Right atrium auricular region (tissue), 2 donors: ENCODE data around the gene ALDH3A1. TPM values are rescaled to one million over a fixed set of nuclear protein-coding genes. Genes with fewer than 3 reads are reported as not detected.

Experiments
- DNase-seq: peaks from one replicate; pipeline ENCODE4 v3.0.0-alpha.2; 2019; ENCODE audit warnings: low spot score
- H3K27ac ChIP-seq, 2 donors: fragments of 200-600 bp; sonication (generic); 1 replicate in 1 of 2; 2 replicates in 1 of 2; pipeline ENCODE4 v1.5.1; 2016 to 2019
- H3K27me3 ChIP-seq, 2 donors: fragments of 200-600 bp; sonication (generic); one replicate each; pipeline versions ENCODE4 v1.5.1 to v1.6.0; 2017 to 2019
- H3K36me3 ChIP-seq: fragments of 200-600 bp; sonication (generic); one replicate; pipeline ENCODE4 v1.5.1; 2016
- H3K4me1 ChIP-seq, 2 donors: fragments of 200-600 bp; sonication (generic); one replicate each; pipeline versions ENCODE4 v1.5.1 to v1.6.0; 2017 to 2019
- H3K4me3 ChIP-seq, 2 donors: fragments of 200-600 bp; sonication (generic); 1 replicate in 1 of 2; 2 replicates in 1 of 2; pipeline ENCODE4 v1.5.1; 2017 to 2019; ENCODE audit warnings: mild to moderate bottlenecking in 1 of 2, moderate library complexity in 1 of 2
- H3K9me3 ChIP-seq, 2 donors: fragments of 200-600 bp; sonication (generic); one replicate each; pipeline ENCODE4 v1.5.1; 2019
- total RNA-seq, 2 donors: library from RNA; depleted of rRNA; stranded (reverse); fragments of >200 nt; gene quantifications; one replicate each; pipeline ENCODE4 v1.1.0, GENCODE V29; 2016
- TF ChIP-seq, protein P1 (sequence below), 2 donors: fragments of 200-600 bp; sonication (generic); IDR thresholded peaks; one replicate each; pipeline ENCODE4 v1.5.1; 2019; ENCODE audit warnings: antibody characterized with exemption in 2 of 2

Gene ALDH3A1
- total RNA-seq, 2 donors from 2014 or later, result 0.22 to 1.8 TPM

DNA sequence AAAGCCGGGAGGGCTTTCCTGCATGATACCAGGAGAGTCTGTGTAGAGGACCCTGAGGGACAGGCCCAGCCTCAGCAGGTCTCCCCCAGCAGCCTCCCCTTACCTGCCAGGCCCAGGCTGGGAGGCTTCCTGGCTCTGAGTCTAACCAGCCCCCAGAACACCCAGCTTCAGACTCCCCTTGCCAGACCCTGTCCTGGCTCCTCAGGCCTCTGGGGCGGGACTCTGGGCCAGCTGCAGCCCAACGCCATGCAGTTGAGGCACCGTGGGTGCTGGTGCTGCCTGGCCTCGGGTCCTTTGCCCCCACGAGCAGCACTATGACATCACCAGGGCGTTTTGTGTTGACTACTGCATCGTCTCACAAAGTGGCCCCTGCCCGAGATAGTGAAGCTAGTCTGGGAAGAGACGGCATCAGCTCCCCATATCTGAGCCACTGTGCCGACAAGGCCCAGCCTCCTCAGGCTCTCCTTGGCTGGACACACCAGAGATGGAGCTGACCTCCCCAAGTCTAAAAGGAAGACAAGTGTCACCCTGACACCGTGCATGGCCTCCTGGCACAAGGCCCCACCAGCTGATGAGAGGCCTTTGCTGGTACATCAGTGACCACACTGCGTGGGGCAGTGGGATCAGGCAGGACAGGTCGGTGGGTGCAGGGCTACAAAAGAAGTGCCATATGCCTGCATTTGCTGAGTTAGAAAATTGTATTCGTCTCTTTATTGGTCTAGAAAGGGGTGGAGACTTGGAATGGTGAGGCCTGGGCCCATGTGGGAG lies 10.6 kb downstream of the ALDH3A1 start:
- no peaks in the 10 kb centered on the region for H3K27me3 ChIP-seq
- no peaks in the 10 kb centered on the region for H3K4me1 ChIP-seq
- H3K4me3 ChIP-seq, result no peak overlapping the region
- no peak overlapping the region for H3K27ac ChIP-seq
- no peak for DNase-seq
- TF ChIP-seq, protein P1, sequence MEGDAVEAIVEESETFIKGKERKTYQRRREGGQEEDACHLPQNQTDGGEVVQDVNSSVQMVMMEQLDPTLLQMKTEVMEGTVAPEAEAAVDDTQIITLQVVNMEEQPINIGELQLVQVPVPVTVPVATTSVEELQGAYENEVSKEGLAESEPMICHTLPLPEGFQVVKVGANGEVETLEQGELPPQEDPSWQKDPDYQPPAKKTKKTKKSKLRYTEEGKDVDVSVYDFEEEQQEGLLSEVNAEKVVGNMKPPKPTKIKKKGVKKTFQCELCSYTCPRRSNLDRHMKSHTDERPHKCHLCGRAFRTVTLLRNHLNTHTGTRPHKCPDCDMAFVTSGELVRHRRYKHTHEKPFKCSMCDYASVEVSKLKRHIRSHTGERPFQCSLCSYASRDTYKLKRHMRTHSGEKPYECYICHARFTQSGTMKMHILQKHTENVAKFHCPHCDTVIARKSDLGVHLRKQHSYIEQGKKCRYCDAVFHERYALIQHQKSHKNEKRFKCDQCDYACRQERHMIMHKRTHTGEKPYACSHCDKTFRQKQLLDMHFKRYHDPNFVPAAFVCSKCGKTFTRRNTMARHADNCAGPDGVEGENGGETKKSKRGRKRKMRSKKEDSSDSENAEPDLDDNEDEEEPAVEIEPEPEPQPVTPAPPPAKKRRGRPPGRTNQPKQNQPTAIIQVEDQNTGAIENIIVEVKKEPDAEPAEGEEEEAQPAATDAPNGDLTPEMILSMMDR (IDR thresholded peaks at IDR 0.05), result no peak
- H3K9me3 ChIP-seq, result no peaks in the 10 kb centered on the region
- no peaks in the 10 kb centered on the region for H3K36me3 ChIP-seq

- no peaks in the 10 kb centered on the region for H3K9me3 ChIP-seq
- no peak overlapping the region for H3K27ac ChIP-seq
- no peaks in the 10 kb centered on the region for H3K36me3 ChIP-seq
- no peak overlapping the region for H3K4me3 ChIP-seq
- H3K27me3 ChIP-seq, result no peaks in the 10 kb centered on the region
- TF ChIP-seq, protein P1 (IDR thresholded peaks at IDR 0.05), result no peak
- no peak for DNase-seq
- no peaks in the 10 kb centered on the region for H3K4me1 ChIP-seq
Observed at GRCh38 chr17:19736071-19736470, 12.0 kb downstream of the ALDH3A1 start.

GRCh38 chr17:19733953-19734526 lies 14.1 kb downstream of the ALDH3A1 start:
- DNase-seq, result no peak
- Histone ChIP-seq H3K9me3 (no peaks in the 10 kb centered on the region), H3K4me1 (peaks cover 0 to 5% of the 10 kb centered on the region in 2 donors), H3K36me3 (no peaks in the 10 kb centered on the region), H3K4me3 (no peak overlapping the region), H3K27ac (no peak overlapping the region), H3K27me3 (no peaks in the 10 kb centered on the region)
- TF ChIP-seq, protein P1 (IDR thresholded peaks at IDR 0.05), result no peak

DNA sequence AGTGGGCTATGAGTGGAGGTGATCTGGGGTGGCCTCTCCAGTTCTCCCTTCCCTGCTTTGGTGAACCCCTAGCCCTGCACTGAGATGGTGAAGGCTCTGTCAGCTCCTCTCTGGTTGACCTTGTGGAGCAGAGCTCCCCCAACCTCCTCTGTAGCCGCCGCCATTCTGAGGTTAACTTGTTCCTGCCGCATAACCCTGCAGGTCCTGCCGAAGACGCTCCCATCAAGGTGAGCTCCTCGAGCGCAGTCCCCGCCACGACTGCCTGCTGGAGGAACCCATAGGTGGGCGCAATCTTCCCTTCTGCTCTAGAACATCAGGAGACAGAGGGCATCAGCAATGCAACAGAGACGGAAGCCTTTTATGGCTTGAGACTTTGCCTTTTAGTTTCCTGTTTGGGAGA lies 16.5 kb downstream of the ALDH3A1 start:
- Histone ChIP-seq H3K27ac (no peak overlapping the region), H3K27me3 (no peaks in the 10 kb centered on the region), H3K4me3 (no peak overlapping the region), H3K4me1 (peaks cover 0 to 29% of the 10 kb centered on the region in 2 donors), H3K36me3 (no peaks in the 10 kb centered on the region), H3K9me3 (no peaks in the 10 kb centered on the region)
- DNase-seq, result no peak
- TF ChIP-seq, protein P1 (IDR thresholded peaks at IDR 0.05), result no peak

GRCh38 chr17:19730843-19731242 lies 17.3 kb downstream of the ALDH3A1 start:
- no peak for DNase-seq
- Histone ChIP-seq H3K4me1 (peaks cover 0 to 36% of the 10 kb centered on the region in 2 donors), H3K9me3 (no peaks in the 10 kb centered on the region), H3K27ac (no peak overlapping the region), H3K36me3 (no peaks in the 10 kb centered on the region), H3K27me3 (no peaks in the 10 kb centered on the region), H3K4me3 (no peak overlapping the region)
- TF ChIP-seq, protein P1 (IDR thresholded peaks at IDR 0.05), result no peak
